ENCODE measurements around the gene PLPPR2.
"Not testable (repeated sequence)": the region's sequence is repeated elsewhere in the genome, so short reads cannot be mapped to it uniquely, and the experiment has no call there.

DNA sequence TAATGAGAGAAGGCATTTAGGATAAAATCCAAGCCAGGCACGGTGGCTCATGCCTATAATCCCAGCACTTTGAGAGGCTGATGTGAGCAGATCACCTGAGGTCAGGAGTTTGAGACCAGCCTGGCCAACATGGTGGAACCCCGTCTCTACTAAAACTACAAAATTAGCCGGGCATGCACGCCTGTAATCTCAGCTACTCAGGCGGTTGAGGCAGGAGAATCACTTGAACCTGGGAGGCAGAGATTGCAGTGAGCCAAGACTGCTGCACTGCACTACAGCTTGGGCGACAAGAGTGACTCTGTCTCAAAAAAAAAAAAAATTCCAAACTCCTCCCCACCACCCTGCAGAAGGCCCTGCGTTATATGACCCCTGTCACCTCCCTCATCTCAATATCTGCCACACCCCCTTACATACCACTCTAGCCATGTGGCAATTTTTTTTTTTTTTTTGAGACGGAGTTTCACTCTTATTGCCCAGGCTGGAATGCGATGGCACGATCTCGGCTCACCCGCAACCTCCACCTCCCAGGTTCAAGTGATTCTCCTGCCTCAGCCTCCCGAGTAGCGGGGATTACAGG is 24.1 kb downstream of the PLPPR2 start:
- TF ChIP-seq, protein P1, sequence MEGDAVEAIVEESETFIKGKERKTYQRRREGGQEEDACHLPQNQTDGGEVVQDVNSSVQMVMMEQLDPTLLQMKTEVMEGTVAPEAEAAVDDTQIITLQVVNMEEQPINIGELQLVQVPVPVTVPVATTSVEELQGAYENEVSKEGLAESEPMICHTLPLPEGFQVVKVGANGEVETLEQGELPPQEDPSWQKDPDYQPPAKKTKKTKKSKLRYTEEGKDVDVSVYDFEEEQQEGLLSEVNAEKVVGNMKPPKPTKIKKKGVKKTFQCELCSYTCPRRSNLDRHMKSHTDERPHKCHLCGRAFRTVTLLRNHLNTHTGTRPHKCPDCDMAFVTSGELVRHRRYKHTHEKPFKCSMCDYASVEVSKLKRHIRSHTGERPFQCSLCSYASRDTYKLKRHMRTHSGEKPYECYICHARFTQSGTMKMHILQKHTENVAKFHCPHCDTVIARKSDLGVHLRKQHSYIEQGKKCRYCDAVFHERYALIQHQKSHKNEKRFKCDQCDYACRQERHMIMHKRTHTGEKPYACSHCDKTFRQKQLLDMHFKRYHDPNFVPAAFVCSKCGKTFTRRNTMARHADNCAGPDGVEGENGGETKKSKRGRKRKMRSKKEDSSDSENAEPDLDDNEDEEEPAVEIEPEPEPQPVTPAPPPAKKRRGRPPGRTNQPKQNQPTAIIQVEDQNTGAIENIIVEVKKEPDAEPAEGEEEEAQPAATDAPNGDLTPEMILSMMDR (IDR thresholded peaks at IDR 0.05 in 8 of 11, conservative IDR thresholded peaks at IDR 0.05 in 3 of 11) = not testable (repeated sequence)
- not testable (repeated sequence) for TF ChIP-seq POLR2AphosphoS5, POLR2A (IDR thresholded peaks at IDR 0.05)
